ENCODE measurements around the gene PARD3B. TPM values are rescaled to one million over a fixed set of nuclear protein-coding genes. Genes with fewer than 3 reads are reported as not detected.

PARD3B gene
- 2.0 TPM for total RNA-seq (2021; ENCODE audit: unreplicated experiment)
- polyA plus RNA-seq (2012): 0.47 and 0.50 TPM in 2 replicates
- Bru-seq, nascent RNA: percentile 38 among the genes with signal in this experiment
- percentile 23 among the genes with signal in this experiment for BruChase-seq, experiment 1, labeled RNA remaining after a 6-hour chase
- BruChase-seq, experiment 2, labeled RNA remaining after a 2-hour chase: percentile 31 among the genes with signal in this experiment
- long read RNA-seq, partial matches to known transcripts: 1 of 2 reads
- long read RNA-seq, other reads (novel, unspliced or antisense): 1 of 2 reads

GRCh38 chr2:204544961-204545860 is at the start of gene PARD3B:
Gene PARD3B (plus strand): TSS chr2:204545475. CDS start chr2:204546000, 525 bp downstream.
- H3K27ac ChIP-seq (ENCODE audit: low read depth, low read length): peak within 1 kb of the TSS; percentile 32; the same call in 1 of the 2 replicates
- no peaks in the 10 kb centered on the region for H3K9me3 ChIP-seq (ENCODE audit: control insufficient read depth in 1 of 2, insufficient read depth in 1 of 2, low read depth in 1 of 2, low read length in 2 of 2)
- peak within 1 kb of the TSS; percentile 79 for H3K4me2 ChIP-seq (ENCODE audit: low read length)
- H3K27me3 ChIP-seq (ENCODE audit: insufficient read depth, low read length): no peaks in the 10 kb centered on the region; the same call in 1 of the 2 replicates
- ATAC-seq (peak; percentile 85), DNase-seq (ENCODE audit: low read depth, low spot score) (peak; percentile 18)
- H3K36me3 ChIP-seq (ENCODE audit: control insufficient read depth in 1 of 2, insufficient read depth in 2 of 2, low read length in 2 of 2): no peaks in the 10 kb centered on the region
- RAD21 ChIA-PET (ENCODE audit: low non-redundant PET in 1 of 2, low total read pairs in 2 of 2, uncharacterized antibody in 2 of 2, unreplicated experiment in 2 of 2): no interaction called here
- intact Hi-C loops (cut with micrococcal nuclease): loop anchor here (10.0 kb wide), 1 partner anchor 1130 kb away; no protein-coding TSS in a partner anchor
- H3K9ac ChIP-seq (ENCODE audit: low read length): peak within 1 kb of the TSS; percentile 28
- no peaks in the 10 kb centered on the region for H3K79me2 ChIP-seq (ENCODE audit: insufficient read depth, low read length)
- H3K4me1 ChIP-seq (ENCODE audit: control insufficient read depth in 1 of 2, insufficient read depth in 2 of 2, low read length in 2 of 2): peaks cover 8 to 15% of the 10 kb centered on the region in 2 experiments; a peak in 3 of 4 replicates
- H4K20me1 ChIP-seq (ENCODE audit: insufficient read depth): no peaks in the 10 kb centered on the region
- BruUV-seq (replicated peaks): no TSS peak
- peak within 1 kb of the TSS; percentile 93 for H2AFZ ChIP-seq (ENCODE audit: low read depth, low read length, poor library complexity, severe bottlenecking)
- H3K9me2 ChIP-seq (ENCODE audit: insufficient read depth): no peaks in the 10 kb centered on the region
- CTCF ChIA-PET: no interaction called here
- peak within 1 kb of the TSS; percentile 36 to 57 for H3K4me3 ChIP-seq (replicated peaks in 1 of 2; ENCODE audit: low read depth in 1 of 2, low read length in 2 of 2)
- TF ChIP-seq POLR2A (IDR thresholded peaks at IDR 0.05; ENCODE audit: borderline replicate concordance, extremely low read depth, insufficient read depth, insufficient read length) (no peak), ZFX (IDR thresholded peaks at IDR 0.05) (peak; percentile 81; the same call in 1 of the 2 replicates), YY1 (IDR thresholded peaks at IDR 0.05; ENCODE audit: extremely low read depth, insufficient replicate concordance, low read depth, low read length) (no peak), MAX (IDR thresholded peaks at IDR 0.05) (peak; percentile 75), JUND (IDR thresholded peaks at IDR 0.05) (no peak), CBX3 (IDR thresholded peaks at IDR 0.05; ENCODE audit: low read depth) (no peak), ZBTB33 (IDR thresholded peaks at IDR 0.05; ENCODE audit: extremely low read depth, insufficient replicate concordance, low read length) (no peak), CTCF (IDR thresholded peaks at IDR 0.05 in 2 of 3, conservative IDR thresholded peaks at IDR 0.05 in 1 of 3; ENCODE audit: borderline replicate concordance in 1 of 3, insufficient read depth in 1 of 3, low read depth in 2 of 3, low read length in 2 of 3) (no peak), EZH2phosphoT487 (IDR thresholded peaks at IDR 0.05; ENCODE audit: borderline replicate concordance) (no peak), ZNF274 (IDR thresholded peaks at IDR 0.05; ENCODE audit: low read depth, low read length) (no peak), RAD21 (IDR thresholded peaks at IDR 0.05; ENCODE audit: low read depth) (no peak), FOSL1 (IDR thresholded peaks at IDR 0.05; ENCODE audit: low read depth) (no peak)
- TF ChIP-seq, protein P1, sequence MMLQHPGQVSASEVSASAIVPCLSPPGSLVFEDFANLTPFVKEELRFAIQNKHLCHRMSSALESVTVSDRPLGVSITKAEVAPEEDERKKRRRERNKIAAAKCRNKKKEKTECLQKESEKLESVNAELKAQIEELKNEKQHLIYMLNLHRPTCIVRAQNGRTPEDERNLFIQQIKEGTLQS (IDR thresholded peaks at IDR 0.05): no peak
- POLR2A ChIA-PET: no interaction called here
